Prostate gland (tissue), 2 donors: ENCODE results near the gene CHURC1.

Source experiments
- POLR2A ChIP-seq: fragments of 450-650 bp; IDR thresholded peaks from one replicate; pipeline ENCODE4 v1.6.1; 2016; ENCODE audit warnings: antibody characterized with exemption, mild to moderate bottlenecking
- POLR2AphosphoS5 ChIP-seq: sonication (generic); formaldehyde crosslinking; IDR thresholded peaks from one replicate; pipeline ENCODE4 v1.6.1; 2017; ENCODE audit warnings: antibody characterized with exemption
- TF ChIP-seq, protein P1 (sequence below), 4 experiments: fragments of 200-600 bp in 2 of 4; fragments of 450-650 bp in 2 of 4; sonication (generic) in 2 of 4; IDR thresholded peaks; 1 replicate in 3 of 4; 2 replicates in 1 of 4; pipeline ENCODE4 v1.5.1; 2016 to 2019; ENCODE audit warnings: antibody characterized with exemption in 4 of 4, mild to moderate bottlenecking in 2 of 4, moderate library complexity in 2 of 4

DNA sequence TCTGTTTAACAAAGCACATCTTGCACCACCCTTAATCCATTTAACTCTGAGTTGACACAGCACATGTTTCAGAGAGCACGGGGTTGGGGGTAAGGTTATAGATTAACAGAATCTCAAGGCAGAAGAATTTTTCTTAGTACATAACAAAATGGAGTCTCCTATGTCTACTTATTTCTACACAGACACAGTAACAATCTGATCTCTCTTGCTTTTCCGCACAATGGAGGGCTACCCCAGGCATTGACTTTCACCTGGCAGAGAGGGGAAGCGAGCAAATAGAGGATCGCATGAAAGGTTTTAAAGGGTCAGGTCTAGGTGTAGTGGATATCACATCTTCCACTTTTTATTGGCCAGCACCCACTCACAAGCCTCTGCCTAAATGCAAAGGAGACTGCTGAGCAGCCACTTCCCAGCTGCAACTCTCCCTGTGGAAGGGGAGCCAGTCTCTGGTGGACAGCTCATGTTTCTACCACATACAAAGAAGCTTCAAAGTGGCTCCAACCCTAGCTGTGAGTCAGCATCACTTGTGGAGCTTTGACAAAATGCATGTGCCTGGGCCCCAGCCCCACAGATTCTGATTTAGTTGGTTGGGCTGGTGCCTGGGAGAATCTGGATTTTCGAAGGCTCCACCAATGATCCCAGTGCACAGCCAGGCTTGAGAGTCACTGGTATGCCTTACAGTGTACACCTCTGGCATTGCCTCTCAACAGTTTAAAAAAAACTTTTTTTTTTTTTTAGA is 65.2 kb downstream of the CHURC1 start:
- no peak for TF ChIP-seq POLR2A
- TF ChIP-seq, protein P1, sequence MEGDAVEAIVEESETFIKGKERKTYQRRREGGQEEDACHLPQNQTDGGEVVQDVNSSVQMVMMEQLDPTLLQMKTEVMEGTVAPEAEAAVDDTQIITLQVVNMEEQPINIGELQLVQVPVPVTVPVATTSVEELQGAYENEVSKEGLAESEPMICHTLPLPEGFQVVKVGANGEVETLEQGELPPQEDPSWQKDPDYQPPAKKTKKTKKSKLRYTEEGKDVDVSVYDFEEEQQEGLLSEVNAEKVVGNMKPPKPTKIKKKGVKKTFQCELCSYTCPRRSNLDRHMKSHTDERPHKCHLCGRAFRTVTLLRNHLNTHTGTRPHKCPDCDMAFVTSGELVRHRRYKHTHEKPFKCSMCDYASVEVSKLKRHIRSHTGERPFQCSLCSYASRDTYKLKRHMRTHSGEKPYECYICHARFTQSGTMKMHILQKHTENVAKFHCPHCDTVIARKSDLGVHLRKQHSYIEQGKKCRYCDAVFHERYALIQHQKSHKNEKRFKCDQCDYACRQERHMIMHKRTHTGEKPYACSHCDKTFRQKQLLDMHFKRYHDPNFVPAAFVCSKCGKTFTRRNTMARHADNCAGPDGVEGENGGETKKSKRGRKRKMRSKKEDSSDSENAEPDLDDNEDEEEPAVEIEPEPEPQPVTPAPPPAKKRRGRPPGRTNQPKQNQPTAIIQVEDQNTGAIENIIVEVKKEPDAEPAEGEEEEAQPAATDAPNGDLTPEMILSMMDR (IDR thresholded peaks at IDR 0.05), result no peak
- no peak for TF ChIP-seq POLR2AphosphoS5
